Testis (tissue), 3 donors: Measurements from ENCODE around the gene NUDT8. TPM values are rescaled to one million over a fixed set of nuclear protein-coding genes. Genes with fewer than 3 reads are reported as not detected.

Experiments used
- DNase-seq: peaks from one replicate; pipeline ENCODE4 v3.0.0-alpha.2; 2019
- H3K27ac ChIP-seq, 2 donors: fragments of 200-600 bp; sonication (generic); one replicate each; pipeline ENCODE4 v1.5.1; 2019
- H3K27me3 ChIP-seq: fragments of 200-600 bp; sonication (generic); one replicate; pipeline ENCODE4 v1.5.1; 2019
- H3K36me3 ChIP-seq: fragments of 200-600 bp; sonication (generic); one replicate; pipeline ENCODE4 v1.5.1; 2017; ENCODE audit warnings: low read depth; ENCODE audit errors: missing control alignments
- H3K4me1 ChIP-seq: fragments of 200-600 bp; sonication (generic); one replicate; pipeline ENCODE4 v1.5.1; 2019
- H3K4me3 ChIP-seq, 2 donors: fragments of 200-600 bp; sonication (generic); one replicate each; pipeline ENCODE4 v1.5.1; 2017 to 2019
- H3K9me3 ChIP-seq: fragments of 200-600 bp; sonication (generic); one replicate; pipeline ENCODE4 v1.5.1; 2017
- POLR2A ChIP-seq: fragments of 450-650 bp; IDR thresholded peaks from one replicate; pipeline ENCODE4 v1.6.1; 2017; ENCODE audit warnings: antibody characterized with exemption, mild to moderate bottlenecking, moderate library complexity
- WGBS, 2 donors: methylation state at CpG; one replicate each; pipeline ENCODE4 v1.1.5; 2018; 5-methylcytosine and 5-hydroxymethylcytosine counted together
- intact Hi-C: fragments of 100-400 bp; cut with DNase I; formaldehyde crosslinking; loops from one replicate; pipeline ENCODE4 v1.15.1; 2023; ENCODE audit warnings: low total_unique reads
- polyA plus RNA-seq: library from polyadenylated mRNA; stranded (reverse); fragments of 350-450 nt; fragmentation: Illumina TruSeq; extraction: RNeasy Lipid Tissue Mini Kit (QIAGEN cat#74804); gene quantifications from one replicate; pipeline ENCODE4 v1.2.3, GENCODE V29; 2014; ENCODE audit warnings: low read depth, low replicate concordance; ENCODE audit not compliant: insufficient read depth
- total RNA-seq, 2 donors: library from RNA; depleted of rRNA; stranded (reverse); fragments of >200 nt; gene quantifications; one replicate each; pipeline ENCODE4 v1.2.3, GENCODE V29; 2016
- TF ChIP-seq, protein P1 (sequence below), 3 experiments: fragments of 450-650 bp in 2 of 3; fragments of 200-600 bp in 1 of 3; sonication (generic) in 1 of 3; IDR thresholded peaks; one replicate each; pipeline ENCODE4 v1.5.1; 2016 to 2019; ENCODE audit warnings: antibody characterized with exemption in 3 of 3, mild to moderate bottlenecking in 2 of 3, moderate library complexity in 1 of 3

The NUDT8 gene
- total and polyA plus RNA-seq, 3 donors from 2014 or later = 4.0 to 7.0 (median 6.2) TPM

- TF ChIP-seq, protein P1, sequence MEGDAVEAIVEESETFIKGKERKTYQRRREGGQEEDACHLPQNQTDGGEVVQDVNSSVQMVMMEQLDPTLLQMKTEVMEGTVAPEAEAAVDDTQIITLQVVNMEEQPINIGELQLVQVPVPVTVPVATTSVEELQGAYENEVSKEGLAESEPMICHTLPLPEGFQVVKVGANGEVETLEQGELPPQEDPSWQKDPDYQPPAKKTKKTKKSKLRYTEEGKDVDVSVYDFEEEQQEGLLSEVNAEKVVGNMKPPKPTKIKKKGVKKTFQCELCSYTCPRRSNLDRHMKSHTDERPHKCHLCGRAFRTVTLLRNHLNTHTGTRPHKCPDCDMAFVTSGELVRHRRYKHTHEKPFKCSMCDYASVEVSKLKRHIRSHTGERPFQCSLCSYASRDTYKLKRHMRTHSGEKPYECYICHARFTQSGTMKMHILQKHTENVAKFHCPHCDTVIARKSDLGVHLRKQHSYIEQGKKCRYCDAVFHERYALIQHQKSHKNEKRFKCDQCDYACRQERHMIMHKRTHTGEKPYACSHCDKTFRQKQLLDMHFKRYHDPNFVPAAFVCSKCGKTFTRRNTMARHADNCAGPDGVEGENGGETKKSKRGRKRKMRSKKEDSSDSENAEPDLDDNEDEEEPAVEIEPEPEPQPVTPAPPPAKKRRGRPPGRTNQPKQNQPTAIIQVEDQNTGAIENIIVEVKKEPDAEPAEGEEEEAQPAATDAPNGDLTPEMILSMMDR (IDR thresholded peaks at IDR 0.05) = no peak
- no peak for TF ChIP-seq POLR2A
- no peak overlapping the region for H3K4me3 ChIP-seq
- H3K9me3 ChIP-seq = no peaks in the 10 kb centered on the region
- DNase-seq = no peak
- no peak overlapping the region for H3K27ac ChIP-seq
- WGBS, 2 donors = 61 to 69% methylated on average over 9 of the region's 9 CpGs
- H3K36me3 ChIP-seq = no peaks in the 10 kb centered on the region
- intact Hi-C loops = no loop called here
- H3K27me3 ChIP-seq = no peaks in the 10 kb centered on the region
- H3K4me1 ChIP-seq = no peaks in the 10 kb centered on the region
Observed at GRCh38 chr11:67654225-67654624, 24.5 kb upstream of the NUDT8 start.

GRCh38 chr11:67652965-67653845 is 23.5 kb upstream of the NUDT8 start:
- H3K4me1 ChIP-seq = no peaks in the 10 kb centered on the region

GRCh38 chr11:67651976-67652781 is 22.4 kb upstream of the NUDT8 start:
- H3K27ac ChIP-seq = no peak overlapping the region
- WGBS, 2 donors = 39 to 41% methylated on average over 12 to 13 of the region's 13 CpGs
- TF ChIP-seq POLR2A = no peak
- TF ChIP-seq, protein P1 (IDR thresholded peaks at IDR 0.05) = no peak
- H3K9me3 ChIP-seq = no peaks in the 10 kb centered on the region
- H3K4me3 ChIP-seq = no peak overlapping the region
- no peaks in the 10 kb centered on the region for H3K36me3 ChIP-seq
- no peaks in the 10 kb centered on the region for H3K4me1 ChIP-seq
- intact Hi-C loops = no loop called here
- DNase-seq = no peak
- H3K27me3 ChIP-seq = no peaks in the 10 kb centered on the region

More at GRCh38 chr11:67652965-67653845, 23.5 kb upstream of the NUDT8 start:
- no peaks in the 10 kb centered on the region for H3K36me3 ChIP-seq
- H3K27me3 ChIP-seq = no peaks in the 10 kb centered on the region
- intact Hi-C loops = no loop called here
- TF ChIP-seq, protein P1 (IDR thresholded peaks at IDR 0.05) = no peak
- no peak overlapping the region for H3K4me3 ChIP-seq
- H3K9me3 ChIP-seq = no peaks in the 10 kb centered on the region
- WGBS, 2 donors = 84 to 88% methylated on average over 14 to 15 of the region's 15 CpGs
- no peak overlapping the region for H3K27ac ChIP-seq
- no peak for DNase-seq

DNA sequence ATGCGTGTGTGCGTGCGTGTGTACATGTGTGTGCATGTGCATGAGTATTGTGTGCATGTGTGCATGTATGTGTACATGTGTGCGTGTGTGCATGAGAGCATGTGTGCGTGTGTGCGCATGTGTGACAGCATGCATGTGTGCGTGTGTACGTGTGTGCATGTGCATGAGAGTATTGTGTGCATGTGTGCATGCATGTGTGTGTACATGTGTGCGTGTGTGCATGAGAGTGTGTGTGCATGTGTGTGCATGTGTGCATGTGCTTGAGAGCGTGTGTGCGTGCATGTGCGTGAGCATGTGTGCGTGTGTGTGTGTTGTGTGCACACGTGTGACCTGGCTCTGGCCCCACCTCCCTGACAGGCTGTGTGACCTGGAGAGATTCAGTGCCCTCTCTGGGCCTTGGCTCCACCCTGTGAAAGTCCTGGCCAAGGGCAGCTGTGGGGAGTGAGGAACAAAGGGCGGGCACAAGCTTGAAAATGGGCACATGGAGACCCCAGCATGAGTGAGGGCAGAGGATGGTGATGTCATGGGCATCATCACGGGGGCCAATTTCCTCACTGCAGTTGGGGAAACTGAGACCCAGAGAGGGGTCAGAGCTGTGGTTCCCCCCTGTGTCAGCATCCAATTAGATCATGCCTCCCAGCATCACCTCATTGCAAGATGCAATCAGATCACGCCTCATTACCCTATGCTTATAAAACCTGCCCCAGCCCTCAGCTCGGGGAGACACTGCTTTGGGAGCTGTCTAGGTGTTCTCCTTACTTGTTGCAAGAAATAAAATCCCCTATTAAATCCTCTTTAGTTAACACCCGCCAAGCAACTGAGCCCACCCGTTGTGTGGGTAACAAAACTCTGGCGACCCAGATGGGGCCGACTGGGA is 20.1 kb upstream of the NUDT8 start:
- WGBS, 2 donors = 69 to 71% methylated on average over 20 to 22 of the region's 22 CpGs
- no peak for DNase-seq
- intact Hi-C loops = no loop called here
- Histone ChIP-seq H3K27me3 (no peaks in the 10 kb centered on the region), H3K4me1 (no peaks in the 10 kb centered on the region), H3K27ac (no peak overlapping the region), H3K9me3 (no peaks in the 10 kb centered on the region), H3K4me3 (peak overlapping the region; percentile 7 to 42), H3K36me3 (no peaks in the 10 kb centered on the region)
- TF ChIP-seq POLR2A = no peak
- TF ChIP-seq, protein P1 (IDR thresholded peaks at IDR 0.05) = no peak
